Mesendoderm (in vitro differentiated cells): Measurements from ENCODE around the gene CST6.
A peak's percentile ranks its signal among the peaks of the same experiment; 100 is the strongest.

ENCODE experiments used
- DNase-seq: peaks from one replicate; pipeline ENCODE4 v3.0.0; 2013
- H2AK5ac ChIP-seq: 2 replicates; pipeline ENCODE4 v1.6.1; 2013; ENCODE audit warnings: low read length, inconsistent platforms
- H2BK120ac ChIP-seq: 2 replicates; pipeline ENCODE4 v1.6.1; 2013; ENCODE audit warnings: low read depth, mild to moderate bottlenecking, low read length, moderate library complexity, mixed read lengths
- H2BK15ac ChIP-seq: replicated peaks from 2 replicates; pipeline ENCODE4 v1.6.1; 2013; ENCODE audit warnings: low read depth, mild to moderate bottlenecking, moderate library complexity
- H2BK5ac ChIP-seq: 2 replicates; pipeline ENCODE4 v1.6.1; 2013; ENCODE audit warnings: low read length, inconsistent platforms
- H3K18ac ChIP-seq: 2 replicates; pipeline ENCODE4 v1.6.1; 2013; ENCODE audit warnings: mild to moderate bottlenecking, low read length, mixed read lengths
- H3K23ac ChIP-seq: one replicate; pipeline ENCODE4 v1.6.1; 2013; ENCODE audit warnings: low read length
- H3K27ac ChIP-seq: 2 replicates; pipeline ENCODE4 v1.5.1; 2013; ENCODE audit warnings: low read depth, mild to moderate bottlenecking, inconsistent platforms, low read length, moderate library complexity
- H3K27me3 ChIP-seq: 2 replicates; pipeline ENCODE4 v1.6.1; 2013; ENCODE audit warnings: low read length, control low read depth, mild to moderate bottlenecking, inconsistent platforms; ENCODE audit not compliant: insufficient read depth, poor library complexity
- H3K36me3 ChIP-seq: 2 replicates; pipeline ENCODE4 v1.6.1; 2013; ENCODE audit warnings: low read length, inconsistent platforms; ENCODE audit not compliant: control insufficient read depth, insufficient read depth
- H3K4ac ChIP-seq: one replicate; pipeline ENCODE4 v1.6.1; 2013; ENCODE audit warnings: low read depth, mild to moderate bottlenecking, low read length, moderate library complexity
- H3K4me1 ChIP-seq: 2 replicates; pipeline ENCODE4 v1.6.1; 2013; ENCODE audit warnings: low read depth, low read length, inconsistent platforms; ENCODE audit not compliant: control insufficient read depth
- H3K4me2 ChIP-seq: 2 replicates; pipeline ENCODE4 v1.6.1; 2013; ENCODE audit warnings: low read length
- H3K4me3 ChIP-seq: 2 replicates; pipeline ENCODE4 v1.5.1; 2013; ENCODE audit warnings: mild to moderate bottlenecking, low read length
- H3K56ac ChIP-seq: one replicate; pipeline ENCODE4 v1.6.1; 2013; ENCODE audit warnings: low read length
- H3K79me1 ChIP-seq: 2 replicates; pipeline ENCODE4 v1.6.1; 2013; ENCODE audit warnings: low read length, inconsistent platforms
- H3K79me2 ChIP-seq: 2 replicates; pipeline ENCODE4 v1.6.1; 2013; ENCODE audit warnings: mild to moderate bottlenecking, low read length; ENCODE audit not compliant: control insufficient read depth, insufficient read depth
- H3K9ac ChIP-seq: 2 replicates; pipeline ENCODE4 v1.6.1; 2013; ENCODE audit warnings: low read length, inconsistent platforms
- H4K5ac ChIP-seq: one replicate; pipeline ENCODE4 v1.6.1; 2013; ENCODE audit warnings: low read length
- H4K8ac ChIP-seq: one replicate; pipeline ENCODE4 v1.6.1; 2013; ENCODE audit warnings: low read depth, mild to moderate bottlenecking, control low read depth, low read length, moderate library complexity
- WGBS: extraction: QIAGEN DNeasy Blood & Tissue Kit; methylation state at CpG from one replicate; pipeline ENCODE4 v1.1.7; 2013; ENCODE audit warnings: low lambda C conversion rate, missing lambda C conversion rate; ENCODE audit not compliant: insufficient coverage; ENCODE audit errors: extremely low coverage; 5-methylcytosine and 5-hydroxymethylcytosine counted together

The CST6 gene

GRCh38 chr11:66042227-66042995 lies 30.6 kb downstream of the CST6 start:
- no peak overlapping the region for H2AK5ac ChIP-seq
- H2BK15ac ChIP-seq = no peak overlapping the region
- H3K4me3 ChIP-seq = no peak overlapping the region
- no peak overlapping the region for H4K8ac ChIP-seq
- H3K36me3 ChIP-seq = no peaks in the 10 kb centered on the region
- no peak for DNase-seq
- H3K4me2 ChIP-seq = no peak overlapping the region
- no peak overlapping the region for H3K27ac ChIP-seq
- H3K27me3 ChIP-seq = no peaks in the 10 kb centered on the region
- no peak overlapping the region for H4K5ac ChIP-seq
- no peak overlapping the region for H2BK120ac ChIP-seq
- no peak overlapping the region for H3K56ac ChIP-seq
- no peak overlapping the region for H3K18ac ChIP-seq
- H2BK5ac ChIP-seq = no peak overlapping the region
- H3K4ac ChIP-seq = no peak overlapping the region
- no peaks in the 10 kb centered on the region for H3K79me1 ChIP-seq
- H3K79me2 ChIP-seq = no peaks in the 10 kb centered on the region
- H3K9ac ChIP-seq = no peak overlapping the region
- no peak overlapping the region for H3K23ac ChIP-seq
- no peaks in the 10 kb centered on the region for H3K4me1 ChIP-seq
- no CpG with 5 or more reads among the region's 81 CpGs for WGBS

GRCh38 chr11:66042996-66043906 lies 31.4 kb downstream of the CST6 start:
- no CpG with 5 or more reads among the region's 88 CpGs for WGBS
- Histone ChIP-seq H3K18ac (no peak overlapping the region), H3K4me3 (no peak overlapping the region)

GRCh38 chr11:66044757-66045156 lies 32.9 kb downstream of the CST6 start:
- no peak overlapping the region for H2BK15ac ChIP-seq
- no peak for DNase-seq
- H3K36me3 ChIP-seq = no peaks in the 10 kb centered on the region
- H3K23ac ChIP-seq = no peak overlapping the region
- no peak overlapping the region for H2BK120ac ChIP-seq
- no peak overlapping the region for H3K4me3 ChIP-seq
- WGBS = no CpG with 5 or more reads among the region's 6 CpGs
- H3K79me1 ChIP-seq = no peaks in the 10 kb centered on the region
- no peaks in the 10 kb centered on the region for H3K79me2 ChIP-seq
- no peak overlapping the region for H4K5ac ChIP-seq
- no peak overlapping the region for H3K56ac ChIP-seq
- no peak overlapping the region for H2BK5ac ChIP-seq
- H2AK5ac ChIP-seq = no peak overlapping the region
- no peak overlapping the region for H3K4me2 ChIP-seq
- H3K9ac ChIP-seq = no peak overlapping the region
- no peak overlapping the region for H3K18ac ChIP-seq
- no peaks in the 10 kb centered on the region for H3K27me3 ChIP-seq
- no peak overlapping the region for H3K4ac ChIP-seq
- H4K8ac ChIP-seq = no peak overlapping the region
- no peaks in the 10 kb centered on the region for H3K4me1 ChIP-seq
- H3K27ac ChIP-seq = no peak overlapping the region

More at GRCh38 chr11:66042996-66043906, 31.4 kb downstream of the CST6 start:
- H3K27me3 ChIP-seq = no peaks in the 10 kb centered on the region
- no peak overlapping the region for H2BK15ac ChIP-seq
- H2BK120ac ChIP-seq = no peak overlapping the region
- no peak for DNase-seq
- no peak overlapping the region for H3K56ac ChIP-seq
- H3K4ac ChIP-seq = no peak overlapping the region
- no peaks in the 10 kb centered on the region for H3K4me1 ChIP-seq
- H4K5ac ChIP-seq = no peak overlapping the region
- H4K8ac ChIP-seq = no peak overlapping the region
- no peak overlapping the region for H3K4me2 ChIP-seq
- no peak overlapping the region for H3K27ac ChIP-seq
- H2AK5ac ChIP-seq = no peak overlapping the region
- no peaks in the 10 kb centered on the region for H3K79me2 ChIP-seq
- H3K36me3 ChIP-seq = no peaks in the 10 kb centered on the region
- H2BK5ac ChIP-seq = no peak overlapping the region
- H3K9ac ChIP-seq = no peak overlapping the region
- no peaks in the 10 kb centered on the region for H3K79me1 ChIP-seq
- H3K23ac ChIP-seq = no peak overlapping the region

- Histone ChIP-seq H4K8ac (no peak overlapping the region), H3K4ac (no peak overlapping the region), H3K56ac (no peak overlapping the region), H3K79me2 (no peaks in the 10 kb centered on the region), H2BK120ac (no peak overlapping the region), H3K79me1 (no peaks in the 10 kb centered on the region), H2BK15ac (no peak overlapping the region), H3K27me3 (no peaks in the 10 kb centered on the region), H3K4me3 (no peak overlapping the region), H3K18ac (no peak overlapping the region), H3K36me3 (no peaks in the 10 kb centered on the region), H4K5ac (no peak overlapping the region), H2BK5ac (no peak overlapping the region), H3K9ac (no peak overlapping the region), H3K4me1 (no peaks in the 10 kb centered on the region), H3K27ac (no peak overlapping the region), H3K4me2 (no peak overlapping the region), H3K23ac (no peak overlapping the region), H2AK5ac (no peak overlapping the region)
- DNase-seq = peak; percentile 91
- WGBS = no CpG with 5 or more reads among the region's 11 CpGs
Measured at GRCh38 chr11:66045177-66045639, 33.4 kb downstream of the CST6 start.

GRCh38 chr11:66046901-66047300 lies 35.1 kb downstream of the CST6 start:
- no peaks in the 10 kb centered on the region for H3K36me3 ChIP-seq
- no peak for DNase-seq
- H4K8ac ChIP-seq = no peak overlapping the region
- H2BK5ac ChIP-seq = no peak overlapping the region
- H3K23ac ChIP-seq = no peak overlapping the region
- WGBS = no CpG with 5 or more reads among the region's 3 CpGs
- H3K27me3 ChIP-seq = no peaks in the 10 kb centered on the region
- no peak overlapping the region for H3K18ac ChIP-seq
- H3K4me2 ChIP-seq = no peak overlapping the region
- H3K4ac ChIP-seq = no peak overlapping the region
- no peak overlapping the region for H3K56ac ChIP-seq
- no peak overlapping the region for H3K9ac ChIP-seq
- no peak overlapping the region for H3K27ac ChIP-seq
- no peak overlapping the region for H2AK5ac ChIP-seq
- H3K4me1 ChIP-seq = peaks cover 2% of the 10 kb centered on the region
- H2BK120ac ChIP-seq = no peak overlapping the region
- H3K4me3 ChIP-seq = no peak overlapping the region
- H4K5ac ChIP-seq = no peak overlapping the region
- H2BK15ac ChIP-seq = no peak overlapping the region
- no peaks in the 10 kb centered on the region for H3K79me2 ChIP-seq
- H3K79me1 ChIP-seq = no peaks in the 10 kb centered on the region
